ENCODE measurements around the gene C1QTNF5.

Gene C1QTNF5

GRCh38 chr11:119336744-119337469 is 3.8 kb downstream of the C1QTNF5 start:
- DNase-seq: no peak

GRCh38 chr11:119335655-119336543 is 4.8 kb downstream of the C1QTNF5 start:
- DNase-seq: no peak

- DNase-seq: peak; percentile 37
Measured at GRCh38 chr11:119335091-119335654, 5.5 kb downstream of the C1QTNF5 start.

- peak; percentile 96 for DNase-seq
Measured at GRCh38 chr11:119334174-119334930, 6.3 kb downstream of the C1QTNF5 start, which contains the start of gene RNF26. Gene RNF26 (plus strand): TSS chr11:119334527. CDS start chr11:119335123, 596 bp downstream.

GRCh38 chr11:119332111-119332765 is 8.4 kb downstream of the C1QTNF5 start:
- DNase-seq: no peak

GRCh38 chr11:119330237-119330636 is 10.4 kb downstream of the C1QTNF5 start:
- no peak for DNase-seq

GRCh38 chr11:119329320-119329719 is 11.4 kb downstream of the C1QTNF5 start:
- no peak for DNase-seq

GRCh38 chr11:119324189-119324588 is 16.5 kb downstream of the C1QTNF5 start:
- DNase-seq: no peak

GRCh38 chr11:119323532-119324033 is 17.1 kb downstream of the C1QTNF5 start:
- DNase-seq: peak; percentile 84

GRCh38 chr11:119322921-119323531 is 17.7 kb downstream of the C1QTNF5 start:
- DNase-seq: no peak

GRCh38 chr11:119322360-119322739 is 18.3 kb downstream of the C1QTNF5 start:
- no peak for DNase-seq

- peak; percentile 75 for DNase-seq
Measured at GRCh38 chr11:119320776-119321524, 19.7 kb downstream of the C1QTNF5 start.

- no peak for DNase-seq
Measured at GRCh38 chr11:119320240-119320775, 20.4 kb downstream of the C1QTNF5 start.

- no peak for DNase-seq
Measured at GRCh38 chr11:119319700-119320239, 20.9 kb downstream of the C1QTNF5 start.

GRCh38 chr11:119319136-119319699 is 21.5 kb downstream of the C1QTNF5 start:
- DNase-seq: no peak

GRCh38 chr11:119318240-119319135 is 22.2 kb downstream of the C1QTNF5 start:
- DNase-seq: peak; percentile 73

- DNase-seq: no peak
Measured at GRCh38 chr11:119317592-119318239, 23.0 kb downstream of the C1QTNF5 start.
